ENCODE measurements around the gene ADCY10. TPM values are rescaled to one million over a fixed set of nuclear protein-coding genes. Genes with fewer than 3 reads are reported as not detected.

ADCY10 gene
- total and polyA plus RNA-seq, 2 experiments from 2014 or later = not detected

DNA sequence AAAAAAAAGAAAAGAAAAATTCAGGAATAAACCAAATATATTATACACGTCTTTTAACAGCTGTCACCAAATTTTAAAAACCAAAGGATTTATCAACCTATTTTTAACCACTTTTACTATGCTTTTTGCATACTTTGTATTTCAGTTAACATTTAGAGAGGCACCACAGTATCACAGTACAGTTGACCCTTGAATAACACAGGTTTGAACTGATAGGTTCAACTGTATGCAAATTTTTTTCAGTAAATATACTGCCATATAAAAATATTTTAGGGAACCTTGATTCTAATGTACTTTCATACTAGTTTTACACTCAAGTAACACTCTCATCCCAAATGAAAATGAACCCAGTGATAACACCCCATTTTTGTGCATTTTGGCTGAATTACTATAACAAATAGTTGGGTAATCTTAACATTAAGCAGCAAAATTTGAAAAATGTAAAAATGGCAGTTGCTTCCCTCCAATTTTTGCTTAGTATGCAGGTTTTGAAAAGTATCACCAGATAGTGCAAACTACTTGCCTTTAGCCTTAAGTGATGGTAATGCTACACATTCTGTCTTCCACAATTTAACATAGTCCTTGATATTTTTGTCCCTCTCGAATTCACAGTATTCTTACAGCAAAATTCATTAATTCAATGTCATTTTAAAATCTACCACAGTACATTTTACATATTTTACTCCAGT, 10.8 kb upstream of the ADCY10 start:
- H3K4me3 ChIP-seq = no peak overlapping the region
- no peaks in the 10 kb centered on the region for H3K9me2 ChIP-seq (ENCODE audit: insufficient read depth)
- no peak overlapping the region for H3K27ac ChIP-seq (ENCODE audit: low read depth)
- no peak for TF ChIP-seq EZH2phosphoT487 (IDR thresholded peaks at IDR 0.05; ENCODE audit: unreplicated experiment)
- no peaks in the 10 kb centered on the region for H4K20me1 ChIP-seq (replicated peaks; ENCODE audit: insufficient read depth)
- H3K36me3 Mint-ChIP-seq (ENCODE audit: low read depth) = no peaks in the 10 kb centered on the region
- peaks cover 12% of the 10 kb centered on the region for H3K79me2 ChIP-seq (replicated peaks; ENCODE audit: insufficient read depth)
- no peak overlapping the region for H3K4me3 Mint-ChIP-seq
- ATAC-seq = no peak
- H3K4me1 Mint-ChIP-seq = peaks cover 8% of the 10 kb centered on the region; the same call in 2 of the 3 replicates
- no peak overlapping the region for H3K4me2 ChIP-seq
- no peaks in the 10 kb centered on the region for H3K36me3 ChIP-seq (ENCODE audit: insufficient read depth)
- no peaks in the 10 kb centered on the region for H3K9me3 Mint-ChIP-seq
- H3K27me3 ChIP-seq (ENCODE audit: insufficient read depth) = no peaks in the 10 kb centered on the region
- no peak overlapping the region for H2AFZ ChIP-seq
- no peak for DNase-seq (ENCODE audit: low spot score)
- H3K27ac Mint-ChIP-seq = no peak overlapping the region
- H3F3A ChIP-seq (replicated peaks; ENCODE audit: low read depth) = no peaks in the 10 kb centered on the region
- H3K27me3 Mint-ChIP-seq (ENCODE audit: insufficient read depth, low read depth, poor library complexity) = no peaks in the 10 kb centered on the region
- H3K4me1 ChIP-seq (ENCODE audit: insufficient read depth) = peaks cover 34% of the 10 kb centered on the region

- Histone ChIP-seq H3K4me2 (no peak overlapping the region), H3K4me3 (no peak overlapping the region), H3K27ac (ENCODE audit: low read depth) (no peak overlapping the region), H2AFZ (no peak overlapping the region), H3K36me3 (ENCODE audit: insufficient read depth) (no peaks in the 10 kb centered on the region), H3K27me3 (ENCODE audit: insufficient read depth) (no peaks in the 10 kb centered on the region), H3K9me2 (ENCODE audit: insufficient read depth) (no peaks in the 10 kb centered on the region), H3K4me1 (ENCODE audit: insufficient read depth) (peaks cover 33% of the 10 kb centered on the region), H4K20me1 (replicated peaks; ENCODE audit: insufficient read depth) (no peaks in the 10 kb centered on the region), H3K79me2 (replicated peaks; ENCODE audit: insufficient read depth) (peaks cover 9% of the 10 kb centered on the region), H3F3A (replicated peaks; ENCODE audit: low read depth) (no peaks in the 10 kb centered on the region)
- DNase-seq (ENCODE audit: low spot score) (no peak), ATAC-seq (no peak)
- Mint-ChIP-seq H3K27me3 (ENCODE audit: insufficient read depth, low read depth, poor library complexity) (no peaks in the 10 kb centered on the region), H3K4me3 (no peak overlapping the region), H3K36me3 (ENCODE audit: low read depth) (no peaks in the 10 kb centered on the region), H3K9me3 (no peaks in the 10 kb centered on the region), H3K27ac (no peak overlapping the region), H3K4me1 (peaks cover 8% of the 10 kb centered on the region; the same call in 2 of the 3 replicates)
- TF ChIP-seq JUNB (IDR thresholded peaks at IDR 0.05; ENCODE audit: unreplicated experiment) (no peak), EZH2 (IDR thresholded peaks at IDR 0.05; ENCODE audit: low read depth, unreplicated experiment) (no peak), ETS1 (IDR thresholded peaks at IDR 0.05) (no peak), ZNF114 (CRISPR knock-in tag; IDR thresholded peaks at IDR 0.05) (no peak), STAT1 (IDR thresholded peaks at IDR 0.05; ENCODE audit: unreplicated experiment) (no peak), POLR2AphosphoS5 (IDR thresholded peaks at IDR 0.05; ENCODE audit: low read depth) (no peak), NANOG (IDR thresholded peaks at IDR 0.05; ENCODE audit: borderline replicate concordance) (no peak), CREB1 (CRISPR knock-in tag; IDR thresholded peaks at IDR 0.05; ENCODE audit: low read depth) (no peak)
- TF ChIP-seq, protein P1, sequence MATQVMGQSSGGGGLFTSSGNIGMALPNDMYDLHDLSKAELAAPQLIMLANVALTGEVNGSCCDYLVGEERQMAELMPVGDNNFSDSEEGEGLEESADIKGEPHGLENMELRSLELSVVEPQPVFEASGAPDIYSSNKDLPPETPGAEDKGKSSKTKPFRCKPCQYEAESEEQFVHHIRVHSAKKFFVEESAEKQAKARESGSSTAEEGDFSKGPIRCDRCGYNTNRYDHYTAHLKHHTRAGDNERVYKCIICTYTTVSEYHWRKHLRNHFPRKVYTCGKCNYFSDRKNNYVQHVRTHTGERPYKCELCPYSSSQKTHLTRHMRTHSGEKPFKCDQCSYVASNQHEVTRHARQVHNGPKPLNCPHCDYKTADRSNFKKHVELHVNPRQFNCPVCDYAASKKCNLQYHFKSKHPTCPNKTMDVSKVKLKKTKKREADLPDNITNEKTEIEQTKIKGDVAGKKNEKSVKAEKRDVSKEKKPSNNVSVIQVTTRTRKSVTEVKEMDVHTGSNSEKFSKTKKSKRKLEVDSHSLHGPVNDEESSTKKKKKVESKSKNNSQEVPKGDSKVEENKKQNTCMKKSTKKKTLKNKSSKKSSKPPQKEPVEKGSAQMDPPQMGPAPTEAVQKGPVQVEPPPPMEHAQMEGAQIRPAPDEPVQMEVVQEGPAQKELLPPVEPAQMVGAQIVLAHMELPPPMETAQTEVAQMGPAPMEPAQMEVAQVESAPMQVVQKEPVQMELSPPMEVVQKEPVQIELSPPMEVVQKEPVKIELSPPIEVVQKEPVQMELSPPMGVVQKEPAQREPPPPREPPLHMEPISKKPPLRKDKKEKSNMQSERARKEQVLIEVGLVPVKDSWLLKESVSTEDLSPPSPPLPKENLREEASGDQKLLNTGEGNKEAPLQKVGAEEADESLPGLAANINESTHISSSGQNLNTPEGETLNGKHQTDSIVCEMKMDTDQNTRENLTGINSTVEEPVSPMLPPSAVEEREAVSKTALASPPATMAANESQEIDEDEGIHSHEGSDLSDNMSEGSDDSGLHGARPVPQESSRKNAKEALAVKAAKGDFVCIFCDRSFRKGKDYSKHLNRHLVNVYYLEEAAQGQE (IDR thresholded peaks at IDR 0.05; ENCODE audit: unreplicated experiment) = no peak
- TF ChIP-seq, protein P2, sequence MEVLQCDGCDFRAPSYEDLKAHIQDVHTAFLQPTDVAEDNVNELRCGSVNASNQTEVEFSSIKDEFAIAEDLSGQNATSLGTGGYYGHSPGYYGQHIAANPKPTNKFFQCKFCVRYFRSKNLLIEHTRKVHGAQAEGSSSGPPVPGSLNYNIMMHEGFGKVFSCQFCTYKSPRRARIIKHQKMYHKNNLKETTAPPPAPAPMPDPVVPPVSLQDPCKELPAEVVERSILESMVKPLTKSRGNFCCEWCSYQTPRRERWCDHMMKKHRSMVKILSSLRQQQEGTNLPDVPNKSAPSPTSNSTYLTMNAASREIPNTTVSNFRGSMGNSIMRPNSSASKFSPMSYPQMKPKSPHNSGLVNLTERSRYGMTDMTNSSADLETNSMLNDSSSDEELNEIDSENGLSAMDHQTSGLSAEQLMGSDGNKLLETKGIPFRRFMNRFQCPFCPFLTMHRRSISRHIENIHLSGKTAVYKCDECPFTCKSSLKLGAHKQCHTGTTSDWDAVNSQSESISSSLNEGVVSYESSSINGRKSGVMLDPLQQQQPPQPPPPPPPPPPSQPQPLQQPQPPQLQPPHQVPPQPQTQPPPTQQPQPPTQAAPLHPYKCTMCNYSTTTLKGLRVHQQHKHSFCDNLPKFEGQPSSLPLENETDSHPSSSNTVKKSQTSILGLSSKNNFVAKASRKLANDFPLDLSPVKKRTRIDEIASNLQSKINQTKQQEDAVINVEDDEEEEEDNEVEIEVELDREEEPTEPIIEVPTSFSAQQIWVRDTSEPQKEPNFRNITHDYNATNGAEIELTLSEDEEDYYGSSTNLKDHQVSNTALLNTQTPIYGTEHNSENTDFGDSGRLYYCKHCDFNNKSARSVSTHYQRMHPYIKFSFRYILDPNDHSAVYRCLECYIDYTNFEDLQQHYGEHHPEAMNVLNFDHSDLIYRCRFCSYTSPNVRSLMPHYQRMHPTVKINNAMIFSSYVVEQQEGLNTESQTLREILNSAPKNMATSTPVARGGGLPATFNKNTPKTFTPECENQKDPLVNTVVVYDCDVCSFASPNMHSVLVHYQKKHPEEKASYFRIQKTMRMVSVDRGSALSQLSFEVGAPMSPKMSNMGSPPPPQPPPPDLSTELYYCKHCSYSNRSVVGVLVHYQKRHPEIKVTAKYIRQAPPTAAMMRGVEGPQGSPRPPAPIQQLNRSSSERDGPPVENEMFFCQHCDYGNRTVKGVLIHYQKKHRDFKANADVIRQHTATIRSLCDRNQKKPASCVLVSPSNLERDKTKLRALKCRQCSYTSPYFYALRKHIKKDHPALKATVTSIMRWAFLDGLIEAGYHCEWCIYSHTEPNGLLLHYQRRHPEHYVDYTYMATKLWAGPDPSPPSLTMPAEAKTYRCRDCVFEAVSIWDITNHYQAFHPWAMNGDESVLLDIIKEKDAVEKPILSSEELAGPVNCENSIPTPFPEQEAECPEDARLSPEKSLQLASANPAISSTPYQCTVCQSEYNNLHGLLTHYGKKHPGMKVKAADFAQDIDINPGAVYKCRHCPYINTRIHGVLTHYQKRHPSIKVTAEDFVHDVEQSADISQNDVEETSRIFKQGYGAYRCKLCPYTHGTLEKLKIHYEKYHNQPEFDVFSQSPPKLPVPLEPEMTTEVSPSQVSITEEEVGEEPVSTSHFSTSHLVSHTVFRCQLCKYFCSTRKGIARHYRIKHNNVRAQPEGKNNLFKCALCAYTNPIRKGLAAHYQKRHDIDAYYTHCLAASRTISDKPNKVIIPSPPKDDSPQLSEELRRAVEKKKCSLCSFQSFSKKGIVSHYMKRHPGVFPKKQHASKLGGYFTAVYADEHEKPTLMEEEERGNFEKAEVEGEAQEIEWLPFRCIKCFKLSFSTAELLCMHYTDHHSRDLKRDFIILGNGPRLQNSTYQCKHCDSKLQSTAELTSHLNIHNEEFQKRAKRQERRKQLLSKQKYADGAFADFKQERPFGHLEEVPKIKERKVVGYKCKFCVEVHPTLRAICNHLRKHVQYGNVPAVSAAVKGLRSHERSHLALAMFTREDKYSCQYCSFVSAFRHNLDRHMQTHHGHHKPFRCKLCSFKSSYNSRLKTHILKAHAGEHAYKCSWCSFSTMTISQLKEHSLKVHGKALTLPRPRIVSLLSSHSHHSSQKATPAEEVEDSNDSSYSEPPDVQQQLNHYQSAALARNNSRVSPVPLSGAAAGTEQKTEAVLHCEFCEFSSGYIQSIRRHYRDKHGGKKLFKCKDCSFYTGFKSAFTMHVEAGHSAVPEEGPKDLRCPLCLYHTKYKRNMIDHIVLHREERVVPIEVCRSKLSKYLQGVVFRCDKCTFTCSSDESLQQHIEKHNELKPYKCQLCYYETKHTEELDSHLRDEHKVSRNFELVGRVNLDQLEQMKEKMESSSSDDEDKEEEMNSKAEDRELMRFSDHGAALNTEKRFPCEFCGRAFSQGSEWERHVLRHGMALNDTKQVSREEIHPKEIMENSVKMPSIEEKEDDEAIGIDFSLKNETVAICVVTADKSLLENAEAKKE (CRISPR knock-in tag; IDR thresholded peaks at IDR 0.05) = no peak
Measured at GRCh38 chr1:167924102-167924501, 10.2 kb upstream of the ADCY10 start.

Measured in GM23338 (cell line).